NOMO-1 (cell line): Measurements from ENCODE around the gene C6.

Experiments used
- DNase-seq, 2 experiments: peaks; one replicate each; lab custom pipeline; 2025; ENCODE audit not compliant: unreplicated experiment in 2 of 2; lab: John Stamatoyannopoulos, UW

Gene C6

DNA sequence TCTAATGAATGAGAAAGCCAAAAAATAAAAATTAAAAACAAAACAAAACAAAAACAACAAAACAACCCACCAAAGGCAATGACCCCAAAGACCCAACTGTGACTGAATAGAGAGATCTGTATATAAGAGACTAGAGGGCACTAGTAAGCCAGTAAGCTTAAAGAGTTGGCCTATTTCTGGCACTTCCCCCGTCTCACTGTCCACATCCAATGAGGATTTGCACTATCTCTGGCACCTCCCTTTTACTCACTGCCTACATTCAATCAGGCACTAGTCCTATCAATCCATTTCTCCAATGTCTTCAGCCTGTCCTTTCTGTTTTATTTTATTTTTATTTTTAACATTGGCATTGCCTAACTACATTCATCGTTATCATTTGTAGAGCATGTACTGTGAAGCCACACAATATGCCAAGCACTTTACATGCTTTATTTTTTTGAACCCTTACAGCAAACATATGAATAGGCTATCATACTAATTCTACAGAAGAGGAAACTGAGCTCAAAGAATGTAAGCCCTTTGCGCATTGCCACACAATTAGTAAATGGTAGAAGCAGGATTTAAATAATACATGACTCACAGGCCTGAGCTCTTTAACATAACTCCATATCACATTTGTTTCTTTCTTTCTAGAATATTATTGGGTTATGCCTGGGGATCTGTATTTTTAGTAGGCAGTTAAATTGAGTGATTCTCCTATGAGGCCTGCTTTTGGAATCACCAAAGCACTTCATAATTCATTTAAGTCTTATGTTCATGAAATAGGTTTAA lies 70.0 kb downstream of the C6 start:
- DNase-seq = no peak

GRCh38 chr5:41127967-41128690 lies 85.2 kb downstream of the C6 start:
- no peak for DNase-seq

- DNase-seq = no peak
Measured at GRCh38 chr5:41122459-41122858, 90.9 kb downstream of the C6 start.

GRCh38 chr5:41120600-41120999 lies 92.7 kb downstream of the C6 start:
- no peak for DNase-seq

DNA sequence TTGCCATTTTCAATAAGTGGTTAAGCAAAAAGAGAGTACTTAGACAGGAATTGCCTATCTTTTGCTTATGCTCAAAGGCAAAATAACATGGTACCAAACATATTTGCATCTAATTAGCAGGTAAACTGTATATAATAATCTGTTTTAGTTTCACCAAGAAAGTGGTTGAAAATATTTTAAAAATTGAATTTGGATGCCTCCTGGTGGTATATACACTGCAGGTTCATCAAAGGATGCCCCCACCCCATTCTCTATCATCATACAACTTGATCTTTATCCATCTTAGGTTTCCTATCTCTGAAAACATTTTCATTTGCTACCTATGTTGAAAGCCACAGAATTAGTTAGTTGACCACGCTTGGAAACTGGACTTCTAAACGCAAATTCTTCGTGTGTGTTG lies 95.2 kb downstream of the C6 start:
- DNase-seq = no peak

DNA sequence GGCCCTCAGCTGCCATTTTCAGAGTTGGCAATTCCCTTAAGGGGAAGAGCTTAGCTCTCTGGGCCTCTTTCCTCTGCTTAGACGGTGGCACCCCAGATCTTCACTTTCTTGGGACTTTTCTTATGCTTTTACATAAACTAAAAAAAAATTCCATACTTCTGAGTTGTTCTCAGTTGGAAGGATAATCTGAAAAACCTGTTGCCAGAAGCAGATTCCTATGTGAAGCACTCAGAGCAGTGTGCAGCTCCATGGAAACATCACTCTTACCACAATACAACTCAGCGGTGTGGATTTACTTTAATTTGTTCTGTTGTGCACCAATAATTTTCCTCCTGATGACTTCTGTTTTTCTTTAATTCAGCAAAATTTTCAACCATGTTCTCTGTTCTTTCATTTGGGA lies 98.1 kb downstream of the C6 start:
- DNase-seq = no peak

DNA sequence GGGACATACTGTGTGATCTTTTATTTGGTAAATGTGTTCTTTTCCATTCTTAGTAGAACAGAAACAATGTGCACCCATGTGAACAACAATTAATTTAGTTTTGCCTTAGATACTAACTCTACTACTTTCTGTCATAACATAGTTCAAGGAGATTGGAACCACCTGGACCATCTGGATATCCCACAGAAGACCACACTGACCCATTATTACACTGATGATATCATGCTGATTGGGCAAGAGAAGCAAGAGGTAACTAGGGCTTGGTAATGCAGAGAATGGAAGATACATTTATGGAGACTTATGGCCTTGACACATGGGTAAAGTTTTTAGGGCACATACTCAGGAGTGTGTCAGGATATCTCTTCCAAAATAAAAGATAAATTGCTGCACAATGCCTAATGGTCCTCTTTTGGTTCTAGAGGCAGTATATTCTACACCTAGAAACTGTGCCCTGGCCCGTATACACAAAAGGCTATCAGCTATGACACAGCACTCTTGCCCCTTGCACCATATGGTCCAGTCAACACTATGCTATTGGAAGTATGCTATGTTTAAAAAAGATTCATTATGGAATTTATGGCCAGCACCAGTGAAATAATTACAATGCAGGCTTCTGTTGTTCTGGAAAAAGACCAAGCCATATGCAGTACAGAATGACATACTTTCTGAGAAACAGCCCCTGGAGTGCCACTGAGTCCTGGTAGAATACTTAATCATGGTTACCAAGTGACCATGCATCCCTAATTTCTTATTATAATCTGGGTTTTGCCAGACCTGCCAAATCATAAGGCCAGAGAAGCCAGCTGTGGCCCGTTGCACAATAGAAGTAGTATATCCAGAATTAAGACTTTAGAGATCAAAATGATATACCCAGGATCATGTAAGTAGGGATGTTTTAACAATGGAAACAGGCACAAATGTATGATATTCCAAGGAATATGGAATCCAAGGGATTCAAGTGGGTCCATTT lies 100.6 kb downstream of the C6 start:
- DNase-seq = no peak

DNA sequence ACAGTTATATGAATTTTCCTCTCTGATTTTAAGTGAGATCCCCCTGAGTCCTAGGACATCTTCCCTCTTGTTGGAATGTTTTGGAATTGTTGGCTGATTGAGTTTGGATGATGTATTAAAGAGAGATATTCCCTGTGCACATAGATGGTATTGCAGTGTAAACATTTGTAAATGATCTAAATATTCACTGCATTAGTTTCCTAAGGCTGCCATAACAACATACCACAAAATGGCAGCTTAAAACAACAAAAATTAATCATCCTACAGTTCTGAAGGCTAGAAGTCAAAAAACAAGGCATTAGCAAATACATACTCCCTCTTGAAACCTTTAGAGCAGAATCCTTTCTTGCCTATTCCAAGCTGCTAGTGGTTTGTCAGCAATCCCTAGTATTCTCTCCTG lies 104.1 kb downstream of the C6 start:
- DNase-seq = no peak

DNA sequence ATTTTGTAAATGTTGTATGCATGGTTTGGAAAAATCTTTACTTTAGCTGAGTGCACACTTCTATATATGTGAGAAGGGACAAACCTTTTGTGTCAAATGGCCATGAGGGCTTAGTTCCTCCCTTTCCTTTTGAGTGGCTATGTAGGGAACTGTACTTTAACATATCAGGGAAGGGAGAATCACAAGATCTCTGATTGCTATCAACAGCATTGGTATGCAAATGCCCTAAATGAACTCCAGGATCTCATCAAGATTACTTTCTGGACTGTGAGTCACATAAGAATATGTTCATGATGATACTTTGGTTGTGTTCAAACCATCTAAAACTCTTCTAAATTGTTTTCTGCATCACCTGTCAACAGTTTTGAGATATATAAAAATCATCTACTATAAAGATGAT lies 111.0 kb downstream of the C6 start:
- DNase-seq = no peak

DNA sequence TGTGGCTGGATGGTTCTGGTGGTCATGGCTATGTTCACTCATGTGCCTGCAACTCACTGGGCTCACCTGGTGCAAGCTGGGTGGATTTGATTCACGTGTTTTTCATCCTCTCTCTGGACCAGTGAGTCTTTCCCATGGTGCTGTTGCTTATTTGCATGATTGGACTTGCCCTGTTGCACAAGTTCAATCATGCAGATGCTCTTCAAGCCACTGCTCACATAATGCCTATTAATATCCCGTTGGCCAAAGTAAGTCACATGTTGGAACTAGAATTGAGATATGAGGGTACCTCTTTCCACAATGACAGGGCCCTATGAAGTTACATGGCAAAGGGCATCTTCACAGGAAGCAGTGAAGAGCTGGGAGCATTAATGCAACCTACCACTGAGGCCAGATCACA lies 115.7 kb downstream of the C6 start:
- no peak for DNase-seq

- no peak for DNase-seq
Measured at GRCh38 chr5:41095324-41096101, 117.8 kb downstream of the C6 start.

DNA sequence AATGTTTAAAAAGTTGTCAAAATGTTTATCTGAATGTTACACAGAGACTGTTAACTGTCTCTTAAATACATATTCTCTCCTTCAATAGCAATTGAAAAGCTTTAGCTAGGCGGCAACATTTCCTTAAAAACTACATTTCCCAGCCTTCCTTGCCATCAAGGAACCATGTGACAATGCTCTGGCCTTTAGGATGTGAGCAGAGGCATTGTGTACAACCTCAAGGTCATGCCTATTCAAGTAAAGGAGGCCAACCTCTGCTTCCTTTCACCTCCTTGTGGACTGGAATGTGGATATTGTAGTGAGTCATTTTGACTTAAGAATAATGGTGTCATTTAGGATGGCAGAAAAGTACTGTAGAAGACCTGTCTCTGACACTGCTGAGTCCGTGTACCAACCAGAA lies 118.5 kb downstream of the C6 start:
- DNase-seq = no peak

GRCh38 chr5:41093803-41094202 lies 119.5 kb downstream of the C6 start:
- no peak for DNase-seq
